Tibial artery (tissue), 4 donors: ENCODE results near the gene SNX21.

ENCODE experiments used
- DNase-seq, 2 donors: peaks; one replicate each; pipeline ENCODE4 v3.0.0-alpha.2; 2019
- H3K27ac ChIP-seq, 2 donors: fragments of 200-600 bp; sonication (generic) in 1 of 2; 1 replicate in 1 of 2; 2 replicates in 1 of 2; pipeline ENCODE4 v1.5.1; 2018 to 2019; ENCODE audit warnings: mild to moderate bottlenecking in 1 of 2
- H3K27me3 ChIP-seq, 2 donors: fragments of 200-600 bp; sonication (generic) in 1 of 2; one replicate each; pipeline versions ENCODE4 v1.5.1 to v1.6.0; 2016 to 2019
- H3K36me3 ChIP-seq, 3 donors: fragments of 200-600 bp; sonication (generic) in 2 of 3; one replicate each; pipeline ENCODE4 v1.5.1; 2016 to 2019; ENCODE audit warnings: mild to moderate bottlenecking in 2 of 3
- H3K4me1 ChIP-seq, 4 donors: fragments of 200-600 bp; sonication (generic) in 2 of 4; 1 replicate in 3 of 4; 2 replicates in 1 of 4; pipeline ENCODE4 v1.5.1; 2016 to 2019
- H3K4me3 ChIP-seq, 2 donors: fragments of 200-600 bp; sonication (generic) in 1 of 2; 1 replicate in 1 of 2; 2 replicates in 1 of 2; pipeline ENCODE4 v1.5.1; 2018 to 2019; ENCODE audit warnings: mild to moderate bottlenecking in 2 of 2
- H3K9me3 ChIP-seq, 3 donors: fragments of 200-600 bp; sonication (generic) in 1 of 3; one replicate each; pipeline ENCODE4 v1.5.1; 2016 to 2019
- CTCF ChIP-seq, 2 experiments: fragments of 200-600 bp in 1 of 2; fragments of 450-650 bp in 1 of 2; IDR thresholded peaks; one replicate each; pipeline ENCODE4 v1.5.1; 2017 to 2019; ENCODE audit warnings: antibody characterized with exemption in 2 of 2, mild to moderate bottlenecking in 1 of 2, moderate library complexity in 1 of 2
- intact Hi-C: fragments of 100-400 bp; cut with DNase I; formaldehyde crosslinking; loops from one replicate; pipeline ENCODE4 v1.15.0; 2023; ENCODE audit warnings: low total_unique reads

Gene SNX21

GRCh38 chr20:45880988-45881788 lies 47.6 kb downstream of the SNX21 start, which contains the start of gene ZSWIM1:
TSS of gene ZSWIM1 (plus strand) at chr20:45881227. CDS start at chr20:45882593, 1,366 bp downstream.
- intact Hi-C loops, result loop anchor here (10.0 kb wide), 1 partner anchor 86 kb away; the partner anchor contains the start of genes DNTTIP1 and WFDC3
- no peaks in the 10 kb centered on the region for H3K27me3 ChIP-seq
- peak; percentile 100 for DNase-seq
- peak within 1 kb of the TSS; percentile 81 to 83 for H3K27ac ChIP-seq
- H3K4me3 ChIP-seq, result peak within 1 kb of the TSS; percentile 56 to 67
- H3K9me3 ChIP-seq, result no peaks in the 10 kb centered on the region
- peak in 1 of 2 experiments; percentile 19 for TF ChIP-seq CTCF (IDR thresholded peaks at IDR 0.05)
- H3K4me1 ChIP-seq, result peaks cover 0 to 17% (median 13%) of the 10 kb centered on the region in 4 donors
- peaks cover 24 to 49% (median 39%) of the 10 kb centered on the region in 3 donors for H3K36me3 ChIP-seq

- no peak for DNase-seq
- H3K4me3 ChIP-seq, result no peak overlapping the region
- H3K9me3 ChIP-seq, result no peaks in the 10 kb centered on the region
- no peaks in the 10 kb centered on the region for H3K27me3 ChIP-seq
- no peak overlapping the region for H3K27ac ChIP-seq
- peaks cover 16 to 52% (median 42%) of the 10 kb centered on the region in 3 donors for H3K36me3 ChIP-seq
- peaks cover 0 to 17% (median 13%) of the 10 kb centered on the region in 4 donors for H3K4me1 ChIP-seq
- TF ChIP-seq CTCF (IDR thresholded peaks at IDR 0.05), result no peak
- intact Hi-C loops, result loop anchor here (10.0 kb wide), 1 partner anchor 88 kb away; the partner anchor contains the start of genes DNTTIP1 and WFDC3
Observed at GRCh38 chr20:45882469-45883099, 49.0 kb downstream of the SNX21 start.

- peaks cover 11 to 50% (median 39%) of the 10 kb centered on the region in 3 donors for H3K36me3 ChIP-seq
- H3K27me3 ChIP-seq, result no peaks in the 10 kb centered on the region
- H3K4me3 ChIP-seq, result no peak overlapping the region
- peaks cover 0 to 17% (median 13%) of the 10 kb centered on the region in 4 donors for H3K4me1 ChIP-seq
- DNase-seq, result no peak
- intact Hi-C loops, result loop anchor here (10.0 kb wide), 1 partner anchor 88 kb away; the partner anchor contains the start of genes DNTTIP1 and WFDC3
- H3K27ac ChIP-seq, result no peak overlapping the region
- TF ChIP-seq CTCF (IDR thresholded peaks at IDR 0.05), result no peak
- no peaks in the 10 kb centered on the region for H3K9me3 ChIP-seq
Observed at GRCh38 chr20:45883100-45883469, 49.5 kb downstream of the SNX21 start.

- DNase-seq, result no peak
- no peak for TF ChIP-seq CTCF (IDR thresholded peaks at IDR 0.05)
Observed at GRCh38 chr20:45886590-45887345, 53.2 kb downstream of the SNX21 start.

GRCh38 chr20:45887346-45887715 lies 53.7 kb downstream of the SNX21 start, which contains the start of gene SPATA25:
TSS of gene SPATA25 (minus strand) at chr20:45887622. CDS start at chr20:45887590, 32 bp downstream.
- intact Hi-C loops, result loop anchor here (10.0 kb wide), 1 partner anchor 93 kb away; the partner anchor contains the start of genes DNTTIP1 and WFDC3
- H3K27me3 ChIP-seq, result no peaks in the 10 kb centered on the region
- DNase-seq, result no peak
- no peak within 1 kb of the TSS for H3K27ac ChIP-seq
- peaks cover 0 to 34% (median 21%) of the 10 kb centered on the region in 4 donors for H3K4me1 ChIP-seq
- no peak for TF ChIP-seq CTCF (IDR thresholded peaks at IDR 0.05)
- H3K9me3 ChIP-seq, result no peaks in the 10 kb centered on the region
- no peak within 1 kb of the TSS for H3K4me3 ChIP-seq
- H3K36me3 ChIP-seq, result peaks cover 11 to 51% (median 41%) of the 10 kb centered on the region in 3 donors

More at GRCh38 chr20:45886590-45887345, 53.2 kb downstream of the SNX21 start:
- peaks cover 11 to 52% (median 41%) of the 10 kb centered on the region in 3 donors for H3K36me3 ChIP-seq
- H3K4me1 ChIP-seq, result peaks cover 0 to 34% (median 22%) of the 10 kb centered on the region in 4 donors
- intact Hi-C loops, result loop anchor here (10.0 kb wide), 1 partner anchor 92 kb away; the partner anchor contains the start of genes DNTTIP1 and WFDC3
- H3K9me3 ChIP-seq, result no peaks in the 10 kb centered on the region
- H3K27ac ChIP-seq, result no peak overlapping the region
- H3K27me3 ChIP-seq, result no peaks in the 10 kb centered on the region
- H3K4me3 ChIP-seq, result no peak overlapping the region
